Activated CD4-positive, alpha-beta T cell treated with anti-CD3 and anti-CD28 coated beads for 36 hours (primary cell): ENCODE measurements around the gene ABCC3. TPM values are rescaled to one million over a fixed set of nuclear protein-coding genes. Genes with fewer than 3 reads are reported as not detected.
"Not testable (repeated sequence)": the region's sequence is repeated elsewhere in the genome, so short reads cannot be mapped to it uniquely, and the experiment has no call there.

Experiments used
- ATAC-seq: fragments of 200-7000 bp; cut with Tn5 transposase; one replicate; pipeline ENCODE4 v1.10.0; 2021; ENCODE audit warnings: mild to moderate bottlenecking, moderate library complexity
- CTCF ChIA-PET: fragments of 350-600 bp; sonication (Branson Sonifier 250); formaldehyde crosslinking; loops from one replicate; lab custom pipeline; 2021; ENCODE audit warnings: antibody characterized with exemption; lab: Charles Lee
- POLR2A ChIA-PET: fragments of 350-600 bp; sonication (Branson Sonifier 250); formaldehyde crosslinking; loops from one replicate; lab custom pipeline; 2021; ENCODE audit warnings: antibody characterized with exemption, inconsistent platforms; lab: Charles Lee
- DNase-seq: peaks from one replicate; pipeline ENCODE4 v3.0.0-alpha.2; 2020
- H3K27ac Mint-ChIP-seq: one replicate; pipeline ENCODE4 v1.8.0; 2021; ENCODE audit warnings: mixed read lengths
- H3K27me3 Mint-ChIP-seq: one replicate; pipeline ENCODE4 v1.8.0; 2021; ENCODE audit warnings: mixed read lengths
- H3K36me3 Mint-ChIP-seq: one replicate; pipeline ENCODE4 v1.8.0; 2021; ENCODE audit warnings: low read depth, mixed read lengths
- H3K4me1 Mint-ChIP-seq: one replicate; pipeline ENCODE4 v1.8.0; 2021; ENCODE audit warnings: mixed read lengths
- H3K4me3 Mint-ChIP-seq: one replicate; pipeline ENCODE4 v1.8.0; 2021; ENCODE audit warnings: mild to moderate bottlenecking, moderate library complexity, mixed read lengths
- H3K9me3 Mint-ChIP-seq: one replicate; pipeline ENCODE4 v1.8.0; 2021; ENCODE audit warnings: low read depth, mixed read lengths
- intact Hi-C, 2 experiments: fragments of 100-400 bp; cut with DNase I in 1 of 2; cut with micrococcal nuclease in 1 of 2; formaldehyde crosslinking; loops; one replicate each; pipeline versions ENCODE4 v1.14.2 to v1.15.1; 2022 to 2024; cut with DNase I, micrococcal nuclease
- total RNA-seq, 2 experiments: library from RNA; stranded (reverse); gene quantifications; one replicate each; pipeline ENCODE4 v1.2.3, GENCODE V29; 2021

The ABCC3 gene
- total RNA-seq, 2 experiments from 2014 or later = not detected

- H3K9me3 Mint-ChIP-seq = no peaks in the 10 kb centered on the region
- ChIA-PET CTCF (interaction anchor here (0.6 to 2.3 kb wide), 2 partner anchors 11 to 156 kb away, joined by 3 to 10 read pairs; partner anchors contain the start of gene LUC7L3), POLR2A (interaction anchor here (1.2 to 2.0 kb wide), 2 partner anchors 9 to 12 kb away, joined by 3 to 10 read pairs; partner anchors contain the start of gene LUC7L3)
- H3K4me1 Mint-ChIP-seq = peaks cover 46% of the 10 kb centered on the region
- H3K36me3 Mint-ChIP-seq = peaks cover 14% of the 10 kb centered on the region
- H3K4me3 Mint-ChIP-seq = peak within 1 kb of the TSS; percentile 91
- peak; percentile 94 for DNase-seq
- no peaks in the 10 kb centered on the region for H3K27me3 Mint-ChIP-seq
- peak; percentile 76 for ATAC-seq
- H3K27ac Mint-ChIP-seq = peak within 1 kb of the TSS; percentile 99
- intact Hi-C loops = loop anchor here (1.0 to 10.0 kb wide), 16 partner anchors 12 to 555 kb away; partner anchors contain the start of genes EME1 (in 2 of the 2), LRRC59 (in 2 of the 2), LUC7L3 (in 2 of the 2) and MRPL27 (in 2 of the 2)
Observed at GRCh38 chr17:50707289-50708049, 72.8 kb downstream of the ABCC3 start, which contains the start of gene ANKRD40. Gene ANKRD40 (minus strand): TSS chr17:50707914. CDS start chr17:50707654, 260 bp downstream.

GRCh38 chr17:50708050-50709000 lies 73.6 kb downstream of the ABCC3 start:
- POLR2A ChIA-PET = interaction anchor here (1.2 to 2.0 kb wide), 2 partner anchors 9 to 11 kb away, joined by 3 to 10 read pairs; partner anchors contain the start of gene LUC7L3
- H3K4me1 Mint-ChIP-seq = peaks cover 43% of the 10 kb centered on the region
- ATAC-seq (peak; percentile 4), DNase-seq (no peak)
- no peaks in the 10 kb centered on the region for H3K9me3 Mint-ChIP-seq
- no peaks in the 10 kb centered on the region for H3K27me3 Mint-ChIP-seq
- H3K36me3 Mint-ChIP-seq = peaks cover 14% of the 10 kb centered on the region
- intact Hi-C loops = loop anchor here (1.0 to 10.0 kb wide), 8 partner anchors 11 to 554 kb away; partner anchors contain the start of genes EME1 (in 1 of the 2), LRRC59 (in 1 of the 2), LUC7L3 (in 1 of the 2) and MBTD1 (in 1 of the 2)
- H3K27ac Mint-ChIP-seq = peak overlapping the region; percentile 99
- peak overlapping the region; percentile 91 for H3K4me3 Mint-ChIP-seq
- CTCF ChIA-PET = interaction anchor here (0.6 to 2.3 kb wide), 3 partner anchors 10 to 292 kb away, joined by 3 to 10 read pairs (median 3); partner anchors contain the start of gene LUC7L3

GRCh38 chr17:50709053-50709452 lies 74.4 kb downstream of the ABCC3 start:
- ATAC-seq, H3K9me3 Mint-ChIP-seq, H3K27me3 Mint-ChIP-seq, H3K36me3 Mint-ChIP-seq, DNase-seq: not testable (repeated sequence)
- ChIA-PET CTCF (interaction anchor here (0.5 to 2.3 kb wide), 4 partner anchors 10 to 808 kb away, joined by 3 to 10 read pairs (median 4); partner anchors contain the start of gene LUC7L3), POLR2A (interaction anchor here (1.2 to 2.0 kb wide), 2 partner anchors 8 to 10 kb away, joined by 3 to 10 read pairs; partner anchors contain the start of gene LUC7L3)
- Mint-ChIP-seq H3K27ac (peak overlapping the region; percentile 99), H3K4me1 (peaks cover 36% of the 10 kb centered on the region), H3K4me3 (peak overlapping the region; percentile 91)
- intact Hi-C loops = loop anchor here (5.0 to 10.0 kb wide), 6 partner anchors 158 to 553 kb away; partner anchors contain the start of genes EME1 (in 1 of the 2), MBTD1 (in 1 of the 2), MRPL27 (in 1 of the 2) and SPAG9 (in 1 of the 2)

GRCh38 chr17:50710025-50710424 lies 75.3 kb downstream of the ABCC3 start:
- ChIA-PET CTCF (no interaction called here), POLR2A (no interaction called here)
- H3K4me3 Mint-ChIP-seq = no peak overlapping the region

GRCh38 chr17:50710650-50711049 lies 76.0 kb downstream of the ABCC3 start:
- DNase-seq (no peak), ATAC-seq (no peak)
- no peaks in the 10 kb centered on the region for H3K9me3 Mint-ChIP-seq
- POLR2A ChIA-PET = no interaction called here
- no peaks in the 10 kb centered on the region for H3K27me3 Mint-ChIP-seq
- peaks cover 28% of the 10 kb centered on the region for H3K4me1 Mint-ChIP-seq
- no peak overlapping the region for H3K4me3 Mint-ChIP-seq
- no peak overlapping the region for H3K27ac Mint-ChIP-seq
- intact Hi-C loops = no loop called here
- CTCF ChIA-PET = no interaction called here
- peaks cover 2% of the 10 kb centered on the region for H3K36me3 Mint-ChIP-seq

More at GRCh38 chr17:50710025-50710424, 75.3 kb downstream of the ABCC3 start:
- no peaks in the 10 kb centered on the region for H3K9me3 Mint-ChIP-seq
- H3K36me3 Mint-ChIP-seq = peaks cover 7% of the 10 kb centered on the region
- no peak for DNase-seq
- ATAC-seq = no peak
- H3K27ac Mint-ChIP-seq = peak overlapping the region; percentile 44
- intact Hi-C loops = no loop called here
- H3K4me1 Mint-ChIP-seq = peaks cover 32% of the 10 kb centered on the region
- no peaks in the 10 kb centered on the region for H3K27me3 Mint-ChIP-seq

GRCh38 chr17:50712641-50713040 lies 78.0 kb downstream of the ABCC3 start:
- H3K4me1 Mint-ChIP-seq = peaks cover 19% of the 10 kb centered on the region
- DNase-seq (no peak), ATAC-seq (no peak)
- intact Hi-C loops = no loop called here
- H3K9me3 Mint-ChIP-seq = no peaks in the 10 kb centered on the region
- no peaks in the 10 kb centered on the region for H3K27me3 Mint-ChIP-seq
- no peak overlapping the region for H3K4me3 Mint-ChIP-seq
- no peaks in the 10 kb centered on the region for H3K36me3 Mint-ChIP-seq
- no peak overlapping the region for H3K27ac Mint-ChIP-seq
- POLR2A ChIA-PET = no interaction called here
- CTCF ChIA-PET = interaction anchor here (0.5 to 0.7 kb wide), 2 partner anchors 9 to 656 kb away, joined by 3 to 4 read pairs; no protein-coding TSS in a partner anchor

GRCh38 chr17:50715471-50715870 lies 80.8 kb downstream of the ABCC3 start:
- intact Hi-C loops = no loop called here
- no peak overlapping the region for H3K4me3 Mint-ChIP-seq
- no peak for DNase-seq
- no peak overlapping the region for H3K27ac Mint-ChIP-seq
- ChIA-PET POLR2A (interaction anchor here (1.1 kb wide), 1 partner anchor 151 kb away, joined by 3 read pairs; the partner anchor contains the start of gene TOB1), CTCF (interaction anchor here (0.5 kb wide), 1 partner anchor 35 kb away, joined by 3 read pairs; no protein-coding TSS in a partner anchor)
- no peaks in the 10 kb centered on the region for H3K27me3 Mint-ChIP-seq
- H3K36me3 Mint-ChIP-seq = peaks cover 6% of the 10 kb centered on the region
- no peak for ATAC-seq
- H3K9me3 Mint-ChIP-seq = no peaks in the 10 kb centered on the region
- H3K4me1 Mint-ChIP-seq = no peaks in the 10 kb centered on the region

- intact Hi-C loops = loop anchor here (1.0 to 2.0 kb wide), 7 partner anchors 11 to 931 kb away; partner anchors contain the start of genes ANKRD40 (in 1 of the 2), EME1 (in 1 of the 2), KAT7 (in 1 of the 2) and MRPL27 (in 1 of the 2)
- H3K9me3 Mint-ChIP-seq = no peaks in the 10 kb centered on the region
- peaks cover 22% of the 10 kb centered on the region for H3K4me1 Mint-ChIP-seq
- peaks cover 27% of the 10 kb centered on the region for H3K36me3 Mint-ChIP-seq
- ATAC-seq = peak; percentile 89
- H3K27me3 Mint-ChIP-seq = no peaks in the 10 kb centered on the region
- peak; percentile 97 for DNase-seq
- ChIA-PET CTCF (interaction anchor here (0.6 to 2.3 kb wide), 2 partner anchors 11 to 91 kb away, joined by 3 to 10 read pairs; partner anchors contain the start of gene ANKRD40), POLR2A (interaction anchor here (0.9 to 1.0 kb wide), 2 partner anchors 11 to 147 kb away, joined by 4 to 10 read pairs; partner anchors contain the start of genes ANKRD40 and TOB1)
- peak within 1 kb of the TSS; percentile 99 for H3K27ac Mint-ChIP-seq
- H3K4me3 Mint-ChIP-seq = peak within 1 kb of the TSS; percentile 87
Observed at GRCh38 chr17:50719144-50719923, 84.7 kb downstream of the ABCC3 start, which contains the start of gene LUC7L3. Gene LUC7L3 (plus strand): TSS chr17:50719603. CDS start chr17:50719733, 130 bp downstream.

GRCh38 chr17:50719924-50720794 lies 85.5 kb downstream of the ABCC3 start:
- peaks cover 27% of the 10 kb centered on the region for H3K4me1 Mint-ChIP-seq
- no peak for ATAC-seq

More at GRCh38 chr17:50719924-50720794, 85.5 kb downstream of the ABCC3 start:
- Mint-ChIP-seq H3K27me3 (no peaks in the 10 kb centered on the region), H3K9me3 (no peaks in the 10 kb centered on the region), H3K27ac (peak overlapping the region; percentile 99), H3K36me3 (peaks cover 27% of the 10 kb centered on the region), H3K4me3 (peak overlapping the region; percentile 87)
- intact Hi-C loops = loop anchor here (1.0 to 10.0 kb wide), 10 partner anchors 12 to 931 kb away; partner anchors contain the start of genes SPAG9 (in 2 of the 2), ANKRD40 (in 1 of the 2), EME1 (in 1 of the 2) and KAT7 (in 1 of the 2)
- ChIA-PET CTCF (interaction anchor here (2.3 kb wide), 1 partner anchor 12 kb away, joined by 10 read pairs; the partner anchor contains the start of gene ANKRD40), POLR2A (interaction anchor here (0.9 to 1.0 kb wide), 2 partner anchors 12 to 146 kb away, joined by 4 to 10 read pairs; partner anchors contain the start of genes ANKRD40 and TOB1)
- no peak for DNase-seq
